Measurements from ENCODE around the gene GLT6D1. TPM values are rescaled to one million over a fixed set of nuclear protein-coding genes. Genes with fewer than 3 reads are reported as not detected.

Gene GLT6D1
- total RNA-seq, 4 donors from 2014 or later: not detected

- H3K36me3 ChIP-seq: no peaks in the 10 kb centered on the region
- WGBS, 2 donors: 65 to 79% methylated on average over 24 of the region's 34 CpGs
- intact Hi-C loops (cut with DNase I): no loop called here
- DNase-seq: no peak
- H3K9me3 ChIP-seq: no peaks in the 10 kb centered on the region
- H3K4me1 ChIP-seq: no peaks in the 10 kb centered on the region
- peaks cover 0 to 86% (median 0%) of the 10 kb centered on the region in 4 donors for H3K27me3 ChIP-seq
- TF ChIP-seq POLR2A (IDR thresholded peaks at IDR 0.05) (no peak), CTCF (IDR thresholded peaks at IDR 0.05) (no peak)
- H3K27ac ChIP-seq: no peak overlapping the region
- no peak overlapping the region for H3K4me3 ChIP-seq
Measured at GRCh38 chr9:135616619-135617537, 22.5 kb downstream of the GLT6D1 start.

- Histone ChIP-seq H3K9me3 (no peaks in the 10 kb centered on the region), H3K4me3 (no peak overlapping the region), H3K4me1 (no peaks in the 10 kb centered on the region), H3K27ac (no peak overlapping the region), H3K36me3 (no peaks in the 10 kb centered on the region), H3K27me3 (peaks cover 0 to 86% (median 0%) of the 10 kb centered on the region in 4 donors)
- intact Hi-C loops (cut with DNase I): no loop called here
- no peak for DNase-seq
- TF ChIP-seq POLR2A (IDR thresholded peaks at IDR 0.05): no peak
- no peak for TF ChIP-seq CTCF (IDR thresholded peaks at IDR 0.05)
- WGBS, 2 donors: 51 to 89% methylated on average over 2 to 3 of the region's 31 CpGs
Measured at GRCh38 chr9:135615666-135616618, 23.4 kb downstream of the GLT6D1 start.

GRCh38 chr9:135614821-135615665, 24.3 kb downstream of the GLT6D1 start:
- no peaks in the 10 kb centered on the region for H3K4me1 ChIP-seq
- 80 to 100% methylated on average over 1 to 3 of the region's 29 CpGs for WGBS, 2 donors
- no peak for DNase-seq
- H3K27ac ChIP-seq: no peak overlapping the region
- H3K27me3 ChIP-seq: peaks cover 0 to 90% (median 0%) of the 10 kb centered on the region in 4 donors
- no peaks in the 10 kb centered on the region for H3K9me3 ChIP-seq
- intact Hi-C loops (cut with DNase I): no loop called here
- H3K36me3 ChIP-seq: no peaks in the 10 kb centered on the region
- no peak overlapping the region for H3K4me3 ChIP-seq
- no peak for TF ChIP-seq POLR2A (IDR thresholded peaks at IDR 0.05)

GRCh38 chr9:135613946-135614805, 25.2 kb downstream of the GLT6D1 start:
- intact Hi-C loops (cut with DNase I): no loop called here
- 23 to 40% methylated on average over 4 to 5 of the region's 34 CpGs for WGBS, 2 donors
- H3K27me3 ChIP-seq: peaks cover 0 to 85% (median 0%) of the 10 kb centered on the region in 4 donors

More at GRCh38 chr9:135613946-135614805, 25.2 kb downstream of the GLT6D1 start:
- H3K4me1 ChIP-seq: no peaks in the 10 kb centered on the region
- TF ChIP-seq CTCF (IDR thresholded peaks at IDR 0.05) (no peak), POLR2A (IDR thresholded peaks at IDR 0.05) (no peak)
- H3K4me3 ChIP-seq: no peak overlapping the region
- H3K36me3 ChIP-seq: no peaks in the 10 kb centered on the region
- no peak overlapping the region for H3K27ac ChIP-seq
- no peaks in the 10 kb centered on the region for H3K9me3 ChIP-seq
- no peak for DNase-seq
